Breast epithelium (tissue), 3 donors: Measurements from ENCODE around the gene ZBTB4.

ENCODE experiments used
- CTCF ChIP-seq, 3 donors: fragments of 450-650 bp; IDR thresholded peaks; one replicate each; pipeline ENCODE4 v1.5.1; 2016 to 2017; ENCODE audit warnings: antibody characterized with exemption in 3 of 3, mild to moderate bottlenecking in 3 of 3, moderate library complexity in 3 of 3
- POLR2A ChIP-seq: fragments of 450-650 bp; IDR thresholded peaks from one replicate; pipeline ENCODE4 v1.6.1; 2016; ENCODE audit warnings: antibody characterized with exemption, mild to moderate bottlenecking, moderate library complexity
- POLR2AphosphoS5 ChIP-seq, 3 donors: sonication (generic); formaldehyde crosslinking; IDR thresholded peaks; one replicate each; pipeline ENCODE4 v1.6.1; 2017; ENCODE audit warnings: antibody characterized with exemption in 3 of 3

GRCh38 chr17:7484919-7485377, 5.5 kb upstream of the ZBTB4 start:
- no peak for TF ChIP-seq POLR2A
- TF ChIP-seq CTCF (IDR thresholded peaks at IDR 0.05): no peak
- no peak for TF ChIP-seq POLR2AphosphoS5 (IDR thresholded peaks at IDR 0.05)
